K562 (cell line): ENCODE measurements around the gene YJU2. TPM values are rescaled to one million over a fixed set of nuclear protein-coding genes. Genes with fewer than 3 reads are reported as not detected.
A peak's percentile ranks its signal among the peaks of the same experiment; 100 is the strongest.

Source experiments
- BHLHE40 ChIP-seq: IDR thresholded peaks from 2 replicates; pipeline ENCODE4 v1.6.1; 2011; ENCODE audit warnings: low read length, improper control_type of control experiment
- CBFA2T3 ChIP-seq: fragments of 450-650 bp; IDR thresholded peaks from 2 replicates; pipeline ENCODE4 v1.6.1; 2017
- DMBX1 ChIP-seq: fragments of 250-450 bp; sonication (Bioruptor Pico); IDR thresholded peaks from 2 replicates; pipeline ENCODE4 v1.8.0; 2022; ENCODE audit warnings: inconsistent platforms, mild to moderate bottlenecking, moderate library complexity, borderline replicate concordance
- GABPB2 ChIP-seq: fragments of 250-450 bp; sonication (Bioruptor Pico); conservative IDR thresholded peaks from 2 replicates; pipeline ENCODE4 v1.5.1; 2021; ENCODE audit warnings: mild to moderate bottlenecking
- IRF2 ChIP-seq: sonication (generic); formaldehyde crosslinking; IDR thresholded peaks from 2 replicates; pipeline ENCODE4 v1.8.1; 2022; ENCODE audit warnings: mild to moderate bottlenecking, missing genetic modification reagents
- KHSRP ChIP-seq: fragments of 450-650 bp; IDR thresholded peaks from 2 replicates; pipeline ENCODE4 v1.6.1; 2017
- PCBP1 ChIP-seq: fragments of 200-400 bp; formaldehyde crosslinking; IDR thresholded peaks from 2 replicates; pipeline ENCODE4 v1.6.1; 2018; ENCODE audit warnings: mild to moderate bottlenecking, low read depth, low read length; ENCODE audit not compliant: poor library complexity, severe bottlenecking
- TEAD4 ChIP-seq, 2 experiments: sonication (generic) in 1 of 2; formaldehyde crosslinking in 1 of 2; IDR thresholded peaks; 2 replicates each; pipeline versions ENCODE4 v1.6.1 to v1.8.0; 2012 to 2022; ENCODE audit warnings: borderline replicate concordance in 1 of 2, inconsistent platforms in 1 of 2, low read length in 1 of 2, mild to moderate bottlenecking in 1 of 2, missing genetic modification reagents in 1 of 2
- THRB ChIP-seq: fragments of 450-650 bp; formaldehyde crosslinking; conservative IDR thresholded peaks from 2 replicates; pipeline ENCODE4 v1.4.0; 2022; ENCODE audit warnings: mild to moderate bottlenecking, missing genetic modification characterization
- YY1 ChIP-seq, 3 experiments: IDR thresholded peaks; 2 replicates each; pipeline ENCODE4 v1.6.1; 2011; ENCODE audit warnings: low read length in 2 of 3, mild to moderate bottlenecking in 2 of 3, moderate library complexity in 2 of 3, borderline replicate concordance in 1 of 3, control low read depth in 1 of 3, low read depth in 1 of 3; ENCODE audit not compliant: insufficient read depth in 3 of 3, insufficient replicate concordance in 2 of 3, control insufficient read depth in 1 of 3, insufficient read length in 1 of 3; ENCODE audit errors: extremely low read depth in 1 of 3
- ZBTB2 ChIP-seq: fragments of 450-650 bp; IDR thresholded peaks from 2 replicates; pipeline ENCODE4 v1.6.1; 2016; ENCODE audit warnings: antibody characterized with exemption
- ZEB2 ChIP-seq: fragments of 450-650 bp; IDR thresholded peaks from 2 replicates; pipeline ENCODE4 v1.6.1; 2016
- ZNF24 ChIP-seq: fragments of 450-650 bp; IDR thresholded peaks from 2 replicates; pipeline ENCODE4 v1.6.1; 2016
- ZNF586 ChIP-seq: fragments of 450-650 bp; formaldehyde crosslinking; conservative IDR thresholded peaks from 2 replicates; pipeline ENCODE4 v1.4.0; 2020; ENCODE audit warnings: mild to moderate bottlenecking, moderate library complexity
- ZNF766 ChIP-seq: fragments of 200-800 bp; sonication (Bioruptor generic); conservative IDR thresholded peaks from 2 replicates; pipeline ENCODE4 v1.6.1; 2016; ENCODE audit warnings: missing genetic modification characterization, missing compliant biosample characterization
- ZNF778 ChIP-seq: fragments of 450-650 bp; formaldehyde crosslinking; IDR thresholded peaks from 2 replicates; pipeline ENCODE4 v1.4.0; 2020; ENCODE audit warnings: mild to moderate bottlenecking, moderate library complexity
- polyA plus RNA-seq, 8 experiments: library from polyadenylated mRNA; depleted of rRNA in 4 of 8; stranded (reverse) in 5 of 8; unstranded in 3 of 8; fragments of >200 nt; fragmentation: Nextera tagmentation in 2 of 8; fragmentation: Illumina TruSeq in 1 of 8; extraction: Ambion mirVana in 2 of 8; extraction: Trizol in 1 of 8; gene quantifications; 2 replicates each; pipeline versions ENCODE4 v1.2.1 to v1.2.3, GENCODE V29; 2011 to 2014; ENCODE audit warnings: inconsistent platforms in 1 of 8, missing spikeins in 1 of 8
- total RNA-seq, 7 experiments: library from RNA; depleted of rRNA in 6 of 7; stranded (reverse); fragments of >200 nt in 6 of 7; fragmentation: Illumina TruSeq in 2 of 7; extraction: Trizol in 2 of 7; gene quantifications; 2 replicates each; pipeline versions ENCODE4 v1.2.1 to v1.2.3, GENCODE V29; 2011 to 2021; ENCODE audit warnings: low replicate concordance in 1 of 7
- TF ChIP-seq, protein P1 (sequence below), 3 experiments: fragments of 200-800 bp in 1 of 3; sonication (Bioruptor generic) in 1 of 3; sonication (generic) in 1 of 3; formaldehyde crosslinking in 1 of 3; IDR thresholded peaks; 2 replicates each; pipeline versions ENCODE4 v1.6.1 to v1.8.0; 2016 to 2022; ENCODE audit warnings: mild to moderate bottlenecking in 2 of 3, missing compliant biosample characterization in 2 of 3, missing genetic modification characterization in 2 of 3, missing genetic modification reagents in 1 of 3
- TF ChIP-seq, protein P2 (sequence below): sonication (generic); formaldehyde crosslinking; IDR thresholded peaks from 2 replicates; pipeline ENCODE4 v1.9.0; 2022; ENCODE audit warnings: mild to moderate bottlenecking, missing genetic modification reagents
- TF ChIP-seq, protein P3 (sequence below), 2 experiments: fragments of 200-800 bp in 1 of 2; sonication (Bioruptor generic) in 1 of 2; sonication (generic) in 1 of 2; formaldehyde crosslinking in 1 of 2; IDR thresholded peaks in 1 of 2; conservative IDR thresholded peaks in 1 of 2; 2 replicates each; pipeline versions ENCODE4 v1.5.0 to v1.6.1; 2016 to 2020; ENCODE audit warnings: missing compliant biosample characterization in 1 of 2, missing genetic modification characterization in 1 of 2, missing genetic modification reagents in 1 of 2

YJU2 gene
- total and polyA plus RNA-seq, 9 of the 15 experiments (the other 6 are each of a cell fraction or from before 2014, with no cell fraction given), result 0.41 to 34.9 (median 19.3) TPM

DNA sequence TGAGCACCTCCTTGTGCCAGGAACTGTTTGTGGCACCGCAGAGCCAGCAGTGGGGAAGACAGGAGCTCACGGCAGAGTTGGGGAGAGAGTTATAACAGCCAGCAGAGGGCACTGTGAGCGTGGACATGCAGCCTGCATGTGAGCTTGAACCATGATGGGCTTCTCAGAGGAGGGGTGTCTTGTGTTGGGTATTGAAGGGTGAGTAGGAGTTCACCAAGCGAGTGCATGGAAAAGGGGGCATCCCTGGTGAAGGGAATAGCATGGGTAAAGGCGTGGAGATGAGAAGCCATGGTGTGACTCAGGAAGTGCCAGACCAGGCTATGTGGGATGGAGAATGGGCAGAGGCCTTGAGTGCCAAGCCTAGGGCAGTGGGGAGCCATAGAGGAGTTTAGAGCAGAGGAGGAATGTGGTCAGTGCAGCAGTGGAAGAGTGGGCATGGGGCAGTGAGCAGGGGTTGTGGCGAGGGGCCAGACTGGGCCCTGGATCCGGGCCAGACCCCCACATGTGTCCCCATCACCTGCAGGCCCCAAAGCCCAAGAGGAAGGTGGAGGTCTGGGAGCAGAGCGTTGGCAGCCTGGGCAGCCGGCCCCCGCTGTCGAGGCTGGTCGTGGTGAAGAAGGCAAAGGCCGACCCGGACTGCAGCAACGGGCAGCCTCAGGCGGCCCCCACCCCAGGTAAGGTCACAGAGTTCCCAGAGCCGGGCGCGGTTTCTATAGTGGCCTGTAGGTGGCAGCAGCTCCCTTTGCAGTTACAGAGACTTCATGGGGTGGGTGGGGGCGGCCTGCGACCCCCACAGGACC is 20.4 kb downstream of the YJU2 start (continued):
- TF ChIP-seq ZNF766 (CRISPR knock-in tag), result no peak
- TF ChIP-seq YY1 (IDR thresholded peaks at IDR 0.05; ENCODE audit: borderline replicate concordance in 1 of 3, control insufficient read depth in 1 of 3, extremely low read depth in 1 of 3, insufficient read depth in 3 of 3, insufficient read length in 1 of 3, insufficient replicate concordance in 2 of 3, low read depth in 1 of 3, low read length in 2 of 3), result peak in 2 of 3 experiments; percentile 8 to 18
- TF ChIP-seq, protein P1, sequence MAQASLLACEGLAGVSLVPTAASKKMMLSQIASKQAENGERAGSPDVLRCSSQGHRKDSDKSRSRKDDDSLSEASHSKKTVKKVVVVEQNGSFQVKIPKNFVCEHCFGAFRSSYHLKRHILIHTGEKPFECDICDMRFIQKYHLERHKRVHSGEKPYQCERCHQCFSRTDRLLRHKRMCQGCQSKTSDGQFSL (CRISPR knock-in tag; IDR thresholded peaks at IDR 0.05), result no peak
- TF ChIP-seq, protein P1 (tag; IDR thresholded peaks at IDR 0.05), result no peak
- TF ChIP-seq, protein P2, sequence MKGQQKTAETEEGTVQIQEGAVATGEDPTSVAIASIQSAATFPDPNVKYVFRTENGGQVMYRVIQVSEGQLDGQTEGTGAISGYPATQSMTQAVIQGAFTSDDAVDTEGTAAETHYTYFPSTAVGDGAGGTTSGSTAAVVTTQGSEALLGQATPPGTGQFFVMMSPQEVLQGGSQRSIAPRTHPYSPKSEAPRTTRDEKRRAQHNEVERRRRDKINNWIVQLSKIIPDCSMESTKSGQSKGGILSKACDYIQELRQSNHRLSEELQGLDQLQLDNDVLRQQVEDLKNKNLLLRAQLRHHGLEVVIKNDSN (CRISPR knock-in tag), result no peak
- no peak for TF ChIP-seq TEAD4 (IDR thresholded peaks at IDR 0.05; ENCODE audit: low read length)
- TF ChIP-seq TEAD4 (CRISPR knock-in tag; IDR thresholded peaks at IDR 0.05; ENCODE audit: borderline replicate concordance), result no peak
- no peak for TF ChIP-seq ZNF586 (CRISPR knock-in tag)
- TF ChIP-seq BHLHE40, result peak; percentile 55
- TF ChIP-seq, protein P3, sequence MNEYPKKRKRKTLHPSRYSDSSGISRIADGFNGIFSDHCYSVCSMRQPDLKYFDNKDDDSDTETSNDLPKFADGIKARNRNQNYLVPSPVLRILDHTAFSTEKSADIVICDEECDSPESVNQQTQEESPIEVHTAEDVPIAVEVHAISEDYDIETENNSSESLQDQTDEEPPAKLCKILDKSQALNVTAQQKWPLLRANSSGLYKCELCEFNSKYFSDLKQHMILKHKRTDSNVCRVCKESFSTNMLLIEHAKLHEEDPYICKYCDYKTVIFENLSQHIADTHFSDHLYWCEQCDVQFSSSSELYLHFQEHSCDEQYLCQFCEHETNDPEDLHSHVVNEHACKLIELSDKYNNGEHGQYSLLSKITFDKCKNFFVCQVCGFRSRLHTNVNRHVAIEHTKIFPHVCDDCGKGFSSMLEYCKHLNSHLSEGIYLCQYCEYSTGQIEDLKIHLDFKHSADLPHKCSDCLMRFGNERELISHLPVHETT (CRISPR knock-in tag; conservative IDR thresholded peaks at IDR 0.05 in 1 of 2, IDR thresholded peaks at IDR 0.05 in 1 of 2), result no peak
- no peak; the same call in 1 of the 2 replicates for TF ChIP-seq ZEB2
- TF ChIP-seq ZNF24, result no peak
- TF ChIP-seq GABPB2, result no peak
- TF ChIP-seq DMBX1 (CRISPR knock-in tag), result no peak
- no peak for TF ChIP-seq KHSRP
- TF ChIP-seq THRB (CRISPR knock-in tag), result peak; percentile 75; the same call in 1 of the 2 replicates
- no peak for TF ChIP-seq CBFA2T3
- TF ChIP-seq IRF2, result no peak
- no peak for TF ChIP-seq ZNF778
- no peak for TF ChIP-seq PCBP1
- TF ChIP-seq ZBTB2, result 0 out of 2 replicates have a peak, but pooled peaks have one; percentile 22
